Spleen (tissue), 7 donors: ENCODE data around the gene ADAM8.

Experiments used
- CTCF ChIP-seq, 11 experiments: fragments of 200-600 bp in 7 of 11; fragments of 450-650 bp in 4 of 11; sonication (generic) in 4 of 11; IDR thresholded peaks in 8 of 11; conservative IDR thresholded peaks in 3 of 11; 1 replicate in 7 of 11; 2 replicates in 4 of 11; pipeline versions ENCODE4 v1.4.0 to v1.8.0; 2016 to 2021; ENCODE audit warnings: antibody characterized with exemption in 11 of 11, inconsistent platforms in 4 of 11, mild to moderate bottlenecking in 1 of 11
- POLR2A ChIP-seq, 3 donors: fragments of 450-650 bp; IDR thresholded peaks; one replicate each; pipeline ENCODE4 v1.5.1; 2017; ENCODE audit warnings: antibody characterized with exemption in 3 of 3, mild to moderate bottlenecking in 1 of 3
- POLR2AphosphoS5 ChIP-seq, 3 donors: sonication (generic); formaldehyde crosslinking; IDR thresholded peaks; one replicate each; pipeline ENCODE4 v1.5.1; 2017; ENCODE audit warnings: antibody characterized with exemption in 3 of 3
- donor health status: DM: no; HTN: no; CAD: no; lungs with moderate emphysema.
- donor health status: DM: no; HTN: no; CAD: no.
- donor health status: DM: no; HTN: no; CAD: no.

GRCh38 chr10:133297504-133297903, 20.8 kb upstream of the ADAM8 start:
- TF ChIP-seq CTCF (IDR thresholded peaks at IDR 0.05 in 8 of 11, conservative IDR thresholded peaks at IDR 0.05 in 3 of 11) (no peak), POLR2AphosphoS5 (IDR thresholded peaks at IDR 0.05) (no peak), POLR2A (IDR thresholded peaks at IDR 0.05) (no peak)
